GM19324 (cell line): ENCODE measurements around the gene SEZ6L2.
"Not testable (repeated sequence)": the region's sequence is repeated elsewhere in the genome, so short reads cannot be mapped to it uniquely, and the experiment has no call there.

Experiments
- ATAC-seq: cut with Tn5 transposase; IDR thresholded peaks from one replicate; pipeline ENCODE4 v1.9.1; 2021; ENCODE audit warnings: mild to moderate bottlenecking, moderate library complexity; ENCODE audit not compliant: unreplicated experiment, low FRiP score

The SEZ6L2 gene

GRCh38 chr16:29899516-29900101 is at the start of gene SEZ6L2:
SEZ6L2 (minus strand) TSS chr16:29899550; CDS start chr16:29899019, 531 bp downstream.
- no peak for ATAC-seq

GRCh38 chr16:29947897-29948296 is 48.5 kb upstream of the SEZ6L2 start:
- no peak for ATAC-seq

- no peak for ATAC-seq
Measured at GRCh38 chr16:29943846-29944799, 44.8 kb upstream of the SEZ6L2 start.

- ATAC-seq = no peak
Measured at GRCh38 chr16:29940656-29941055, 41.3 kb upstream of the SEZ6L2 start.

GRCh38 chr16:29931750-29932149 is 32.4 kb upstream of the SEZ6L2 start:
- not testable (repeated sequence) for ATAC-seq

- ATAC-seq = no peak
Measured at GRCh38 chr16:29927070-29927905, 27.9 kb upstream of the SEZ6L2 start.

GRCh38 chr16:29926711-29927052 is 27.3 kb upstream of the SEZ6L2 start:
- ATAC-seq = no peak

- peak; percentile 88 for ATAC-seq
Measured at GRCh38 chr16:29925781-29926710, 26.7 kb upstream of the SEZ6L2 start, which contains the start of gene KCTD13. KCTD13 (minus strand) TSS chr16:29926226; CDS start chr16:29926033, 193 bp downstream.

GRCh38 chr16:29925105-29925756 is 25.9 kb upstream of the SEZ6L2 start:
- ATAC-seq = no peak

- ATAC-seq = no peak
Measured at GRCh38 chr16:29922986-29923501, 23.7 kb upstream of the SEZ6L2 start.

GRCh38 chr16:29922326-29922725 is 23.0 kb upstream of the SEZ6L2 start:
- ATAC-seq = no peak

GRCh38 chr16:29921034-29921385 is 21.7 kb upstream of the SEZ6L2 start:
- no peak for ATAC-seq

GRCh38 chr16:29920288-29921033 is 21.1 kb upstream of the SEZ6L2 start:
- no peak for ATAC-seq

GRCh38 chr16:29916979-29917378 is 17.6 kb upstream of the SEZ6L2 start:
- no peak for ATAC-seq

GRCh38 chr16:29915590-29916247 is 16.4 kb upstream of the SEZ6L2 start:
- ATAC-seq = no peak

- no peak for ATAC-seq
Measured at GRCh38 chr16:29913514-29913913, 14.2 kb upstream of the SEZ6L2 start.

GRCh38 chr16:29912087-29912486 is 12.7 kb upstream of the SEZ6L2 start:
- ATAC-seq = no peak

- ATAC-seq = no peak
Measured at GRCh38 chr16:29911676-29912010, 12.3 kb upstream of the SEZ6L2 start.
